Suprapubic skin (tissue), 4 donors: ENCODE measurements around the gene PROX2. TPM values are rescaled to one million over a fixed set of nuclear protein-coding genes. Genes with fewer than 3 reads are reported as not detected.

ENCODE experiments used
- DNase-seq, 2 donors: peaks; one replicate each; pipeline ENCODE4 v3.0.0-alpha.2; 2019; ENCODE audit warnings: low spot score in 2 of 2
- H3K27ac ChIP-seq: fragments of 200-600 bp; sonication (generic); one replicate; pipeline ENCODE4 v1.5.1; 2019
- H3K27me3 ChIP-seq: fragments of 200-600 bp; sonication (generic); one replicate; pipeline ENCODE4 v1.5.1; 2019
- H3K36me3 ChIP-seq: fragments of 200-600 bp; sonication (generic); one replicate; pipeline ENCODE4 v1.5.1; 2019
- H3K4me1 ChIP-seq: fragments of 200-600 bp; sonication (generic); one replicate; pipeline ENCODE4 v1.5.1; 2019
- H3K4me3 ChIP-seq: fragments of 200-600 bp; sonication (generic); one replicate; pipeline ENCODE4 v1.5.1; 2019; ENCODE audit warnings: mild to moderate bottlenecking
- H3K9me3 ChIP-seq: fragments of 200-600 bp; sonication (generic); one replicate; pipeline ENCODE4 v1.5.1; 2019
- EP300 ChIP-seq: sonication (generic); formaldehyde crosslinking; IDR thresholded peaks from one replicate; pipeline ENCODE4 v1.6.1; 2017; ENCODE audit warnings: antibody characterized with exemption
- POLR2A ChIP-seq, 2 donors: fragments of 450-650 bp; IDR thresholded peaks; one replicate each; pipeline ENCODE4 v1.6.1; 2017; ENCODE audit warnings: antibody characterized with exemption in 2 of 2, mild to moderate bottlenecking in 2 of 2, moderate library complexity in 2 of 2
- POLR2AphosphoS5 ChIP-seq, 3 donors: sonication (generic); formaldehyde crosslinking; IDR thresholded peaks; one replicate each; pipeline ENCODE4 v1.6.1; 2017; ENCODE audit warnings: antibody characterized with exemption in 3 of 3
- WGBS: methylation state at CpG from one replicate; pipeline ENCODE4 v1.1.5; 2018; 5-methylcytosine and 5-hydroxymethylcytosine counted together
- total RNA-seq, 4 donors: library from RNA; depleted of rRNA; stranded (reverse); fragments of >200 nt; gene quantifications; one replicate each; pipeline ENCODE4 v1.1.0, GENCODE V29; 2016
- TF ChIP-seq, protein P1 (sequence below), 2 donors: fragments of 200-600 bp in 1 of 2; fragments of 450-650 bp in 1 of 2; sonication (generic) in 1 of 2; IDR thresholded peaks; one replicate each; pipeline ENCODE4 v1.5.1; 2016 to 2019; ENCODE audit warnings: antibody characterized with exemption in 2 of 2, mild to moderate bottlenecking in 1 of 2, moderate library complexity in 1 of 2

The PROX2 gene, protein sequence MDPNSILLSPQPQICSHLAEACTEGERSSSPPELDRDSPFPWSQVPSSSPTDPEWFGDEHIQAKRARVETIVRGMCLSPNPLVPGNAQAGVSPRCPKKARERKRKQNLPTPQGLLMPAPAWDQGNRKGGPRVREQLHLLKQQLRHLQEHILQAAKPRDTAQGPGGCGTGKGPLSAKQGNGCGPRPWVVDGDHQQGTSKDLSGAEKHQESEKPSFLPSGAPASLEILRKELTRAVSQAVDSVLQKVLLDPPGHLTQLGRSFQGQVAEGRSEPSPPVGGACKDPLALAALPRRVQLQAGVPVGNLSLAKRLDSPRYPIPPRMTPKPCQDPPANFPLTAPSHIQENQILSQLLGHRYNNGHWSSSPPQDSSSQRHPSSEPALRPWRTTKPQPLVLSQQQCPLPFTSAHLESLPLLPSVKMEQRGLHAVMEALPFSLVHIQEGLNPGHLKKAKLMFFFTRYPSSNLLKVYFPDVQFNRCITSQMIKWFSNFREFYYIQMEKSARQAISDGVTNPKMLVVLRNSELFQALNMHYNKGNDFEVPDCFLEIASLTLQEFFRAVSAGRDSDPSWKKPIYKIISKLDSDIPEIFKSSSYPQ
- total RNA-seq = under 1 TPM in 3 of 4 donors, not detected in 1; 0.10 to 0.97 (median 0.11) TPM

- TF ChIP-seq EP300 (no peak), POLR2A (IDR thresholded peaks at IDR 0.05) (no peak), POLR2AphosphoS5 (IDR thresholded peaks at IDR 0.05) (no peak)
- TF ChIP-seq, protein P1, sequence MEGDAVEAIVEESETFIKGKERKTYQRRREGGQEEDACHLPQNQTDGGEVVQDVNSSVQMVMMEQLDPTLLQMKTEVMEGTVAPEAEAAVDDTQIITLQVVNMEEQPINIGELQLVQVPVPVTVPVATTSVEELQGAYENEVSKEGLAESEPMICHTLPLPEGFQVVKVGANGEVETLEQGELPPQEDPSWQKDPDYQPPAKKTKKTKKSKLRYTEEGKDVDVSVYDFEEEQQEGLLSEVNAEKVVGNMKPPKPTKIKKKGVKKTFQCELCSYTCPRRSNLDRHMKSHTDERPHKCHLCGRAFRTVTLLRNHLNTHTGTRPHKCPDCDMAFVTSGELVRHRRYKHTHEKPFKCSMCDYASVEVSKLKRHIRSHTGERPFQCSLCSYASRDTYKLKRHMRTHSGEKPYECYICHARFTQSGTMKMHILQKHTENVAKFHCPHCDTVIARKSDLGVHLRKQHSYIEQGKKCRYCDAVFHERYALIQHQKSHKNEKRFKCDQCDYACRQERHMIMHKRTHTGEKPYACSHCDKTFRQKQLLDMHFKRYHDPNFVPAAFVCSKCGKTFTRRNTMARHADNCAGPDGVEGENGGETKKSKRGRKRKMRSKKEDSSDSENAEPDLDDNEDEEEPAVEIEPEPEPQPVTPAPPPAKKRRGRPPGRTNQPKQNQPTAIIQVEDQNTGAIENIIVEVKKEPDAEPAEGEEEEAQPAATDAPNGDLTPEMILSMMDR (IDR thresholded peaks at IDR 0.05) = no peak
- Histone ChIP-seq H3K36me3 (no peaks in the 10 kb centered on the region), H3K4me3 (no peak within 1 kb of the TSS), H3K27ac (no peak within 1 kb of the TSS), H3K4me1 (peaks cover 5% of the 10 kb centered on the region), H3K27me3 (no peaks in the 10 kb centered on the region), H3K9me3 (no peaks in the 10 kb centered on the region)
- DNase-seq = no peak
- 65% methylated on average over 8 of the region's 13 CpGs for WGBS
Observed at GRCh38 chr14:74875941-74876913, at the start of gene PROX2. Gene PROX2 (minus strand): TSS chr14:74876145. CDS start chr14:74863834, 12,311 bp downstream.

- H3K36me3 ChIP-seq = no peaks in the 10 kb centered on the region
- H3K27ac ChIP-seq = no peak overlapping the region
- no peaks in the 10 kb centered on the region for H3K9me3 ChIP-seq
- WGBS = 89% methylated on average over 11 of the region's 11 CpGs
- no peak overlapping the region for H3K4me3 ChIP-seq
- H3K27me3 ChIP-seq = no peaks in the 10 kb centered on the region
- no peak for TF ChIP-seq POLR2AphosphoS5 (IDR thresholded peaks at IDR 0.05)
- DNase-seq = peak in 1 of 2 donors; percentile 50
- H3K4me1 ChIP-seq = peaks cover 15% of the 10 kb centered on the region
Observed at GRCh38 chr14:74924061-74924460, 48.1 kb upstream of the PROX2 start.

GRCh38 chr14:74922752-74923401, 46.9 kb upstream of the PROX2 start, which contains the start of gene RPS6KL1:
Gene RPS6KL1 (minus strand): TSS chr14:74923260. CDS start chr14:74921541, 1,719 bp downstream.
- no peak for TF ChIP-seq POLR2A (IDR thresholded peaks at IDR 0.05)
- peak in 1 of 3 donors; percentile 21 for TF ChIP-seq POLR2AphosphoS5 (IDR thresholded peaks at IDR 0.05)
- H3K4me1 ChIP-seq = peaks cover 27% of the 10 kb centered on the region
- H3K27me3 ChIP-seq = no peaks in the 10 kb centered on the region
- 14% methylated on average over 10 of the region's 51 CpGs for WGBS
- H3K27ac ChIP-seq = no peak within 1 kb of the TSS
- no peaks in the 10 kb centered on the region for H3K36me3 ChIP-seq
- peak within 1 kb of the TSS; percentile 59 for H3K4me3 ChIP-seq
- H3K9me3 ChIP-seq = no peaks in the 10 kb centered on the region
- DNase-seq = peak; percentile 89 to 93

DNA sequence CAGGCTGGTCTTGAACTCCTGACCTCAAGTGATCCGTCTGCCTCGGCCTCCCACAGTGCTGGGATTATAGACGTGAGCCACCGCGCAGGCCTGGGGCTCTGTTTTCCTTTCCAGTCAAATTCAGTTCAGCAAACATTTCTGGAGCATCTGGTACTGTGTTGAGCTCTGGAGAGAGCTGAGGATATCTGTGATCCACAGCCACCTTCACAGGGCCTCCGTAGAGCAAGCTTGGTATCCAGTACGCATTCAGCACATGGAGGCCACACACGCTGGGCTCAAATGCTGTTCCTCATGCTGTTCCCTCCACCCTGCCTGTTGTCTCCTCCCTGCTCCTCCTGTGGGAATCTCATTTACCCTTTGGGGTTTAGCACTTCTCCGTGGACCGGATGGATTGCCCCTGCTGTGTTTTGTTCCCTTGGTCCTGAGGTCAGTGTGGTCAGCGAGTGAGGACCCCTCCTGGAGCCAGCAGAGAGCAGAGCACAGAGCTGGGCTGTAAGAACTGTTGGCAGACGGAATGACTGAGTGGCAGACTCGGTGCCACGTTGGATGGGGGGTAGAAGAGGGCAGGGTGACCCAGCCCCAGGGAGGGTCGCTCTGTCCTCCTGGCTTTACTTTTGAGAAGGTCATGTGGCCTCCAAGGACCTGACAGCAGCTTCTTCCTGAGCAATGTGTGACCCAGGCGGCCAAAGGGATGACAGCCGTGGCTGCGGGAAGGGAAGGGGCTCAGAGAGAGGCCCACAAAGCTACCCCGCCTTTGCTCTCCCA, 46.2 kb upstream of the PROX2 start:
- Histone ChIP-seq H3K27ac (no peak overlapping the region), H3K9me3 (no peaks in the 10 kb centered on the region), H3K36me3 (no peaks in the 10 kb centered on the region), H3K4me3 (peak overlapping the region; percentile 59), H3K27me3 (no peaks in the 10 kb centered on the region), H3K4me1 (peaks cover 34% of the 10 kb centered on the region)
- TF ChIP-seq EP300 (no peak), POLR2AphosphoS5 (IDR thresholded peaks at IDR 0.05) (no peak), POLR2A (IDR thresholded peaks at IDR 0.05) (no peak)
- TF ChIP-seq, protein P1 (IDR thresholded peaks at IDR 0.05) = no peak
- 84% methylated on average over 19 of the region's 19 CpGs for WGBS
- DNase-seq = peak in 1 of 2 donors; percentile 58

- H3K9me3 ChIP-seq = no peaks in the 10 kb centered on the region
- H3K4me1 ChIP-seq = peaks cover 44% of the 10 kb centered on the region
- WGBS = 88% methylated on average over 19 of the region's 19 CpGs
- peak in 1 of 2 donors; percentile 53 for DNase-seq
- TF ChIP-seq POLR2AphosphoS5 (IDR thresholded peaks at IDR 0.05) (no peak), POLR2A (IDR thresholded peaks at IDR 0.05) (no peak), EP300 (no peak)
- TF ChIP-seq, protein P1 (IDR thresholded peaks at IDR 0.05) = no peak
- H3K27me3 ChIP-seq = no peaks in the 10 kb centered on the region
- no peak overlapping the region for H3K4me3 ChIP-seq
- H3K36me3 ChIP-seq = no peaks in the 10 kb centered on the region
- no peak overlapping the region for H3K27ac ChIP-seq
Observed at GRCh38 chr14:74921053-74921620, 45.2 kb upstream of the PROX2 start.
